WTC11 (cell line): Measurements from ENCODE around the gene PKIB.

Source experiments
- AFF4 ChIP-seq: sonication (generic); formaldehyde crosslinking; IDR thresholded peaks from 2 replicates; pipeline ENCODE4 v1.8.1; 2023; ENCODE audit warnings: mild to moderate bottlenecking, missing genetic modification reagents, borderline replicate concordance
- ATF3 ChIP-seq: sonication (generic); formaldehyde crosslinking; conservative IDR thresholded peaks from 2 replicates; pipeline ENCODE4 v1.8.1; 2022; ENCODE audit warnings: mild to moderate bottlenecking, missing genetic modification reagents
- CREB1 ChIP-seq: sonication (generic); formaldehyde crosslinking; IDR thresholded peaks from 2 replicates; pipeline ENCODE4 v1.8.0; 2023; ENCODE audit warnings: mild to moderate bottlenecking, missing genetic modification reagents
- CTCF ChIP-seq: fragments of 200-600 bp; IDR thresholded peaks from 2 replicates; pipeline ENCODE4 v1.8.0; 2022; ENCODE audit warnings: antibody characterized with exemption
- FOXP1 ChIP-seq: sonication (generic); formaldehyde crosslinking; IDR thresholded peaks from 2 replicates; pipeline ENCODE4 v1.8.0; 2022; ENCODE audit warnings: missing genetic modification reagents, mild to moderate bottlenecking, moderate library complexity, borderline replicate concordance
- HMGXB4 ChIP-seq: sonication (generic); formaldehyde crosslinking; IDR thresholded peaks from 2 replicates; pipeline ENCODE4 v1.8.1; 2023; ENCODE audit warnings: mild to moderate bottlenecking, moderate library complexity, missing genetic modification reagents
- MAX ChIP-seq: sonication (generic); formaldehyde crosslinking; IDR thresholded peaks from 2 replicates; pipeline ENCODE4 v1.8.0; 2022; ENCODE audit warnings: mild to moderate bottlenecking, missing genetic modification reagents
- SMAD3 ChIP-seq: sonication (generic); formaldehyde crosslinking; IDR thresholded peaks from 2 replicates; pipeline ENCODE4 v1.8.0; 2022; ENCODE audit warnings: missing genetic modification reagents, mild to moderate bottlenecking, borderline replicate concordance
- SP1 ChIP-seq: sonication (generic); formaldehyde crosslinking; conservative IDR thresholded peaks from 2 replicates; pipeline ENCODE4 v1.8.1; 2022; ENCODE audit warnings: missing genetic modification reagents
- TCF7 ChIP-seq: sonication (generic); formaldehyde crosslinking; IDR thresholded peaks from 2 replicates; pipeline ENCODE4 v1.8.0; 2022; ENCODE audit warnings: mild to moderate bottlenecking, low read depth, missing genetic modification reagents, moderate library complexity
- TEAD1 ChIP-seq: sonication (generic); formaldehyde crosslinking; IDR thresholded peaks from 2 replicates; pipeline ENCODE4 v1.8.0; 2022; ENCODE audit warnings: mild to moderate bottlenecking, missing genetic modification reagents
- USF1 ChIP-seq: sonication (generic); formaldehyde crosslinking; IDR thresholded peaks from 2 replicates; pipeline ENCODE4 v1.8.0; 2022; ENCODE audit warnings: mild to moderate bottlenecking, missing genetic modification reagents
- ZBTB43 ChIP-seq: sonication (generic); formaldehyde crosslinking; IDR thresholded peaks from 2 replicates; pipeline ENCODE4 v1.8.1; 2023; ENCODE audit warnings: mild to moderate bottlenecking, missing genetic modification reagents
- ZNF263 ChIP-seq: sonication (generic); formaldehyde crosslinking; IDR thresholded peaks from 2 replicates; pipeline ENCODE4 v1.8.1; 2022; ENCODE audit warnings: low read depth, mild to moderate bottlenecking, moderate library complexity, missing genetic modification reagents

- TF ChIP-seq ZNF263 (CRISPR knock-in tag), result no peak
- no peak for TF ChIP-seq USF1
- no peak for TF ChIP-seq CTCF
- no peak for TF ChIP-seq AFF4 (CRISPR knock-in tag)
- TF ChIP-seq ZBTB43 (CRISPR knock-in tag), result no peak
- no peak for TF ChIP-seq MAX (CRISPR knock-in tag)
- no peak for TF ChIP-seq SMAD3
- no peak for TF ChIP-seq FOXP1 (CRISPR knock-in tag)
- TF ChIP-seq TEAD1 (CRISPR knock-in tag), result no peak
- no peak for TF ChIP-seq ATF3 (CRISPR knock-in tag)
- no peak for TF ChIP-seq TCF7 (CRISPR knock-in tag)
- no peak for TF ChIP-seq CREB1
- TF ChIP-seq HMGXB4, result no peak
- no peak for TF ChIP-seq SP1
Measured at GRCh38 chr6:122578961-122579360, 31.2 kb upstream of the PKIB start.
